Inflammatory macrophage treated with lipopolysaccharide for 1 hour (primary cell): Measurements from ENCODE around the gene CAVIN1.
"Not testable (repeated sequence)": the region's sequence is repeated elsewhere in the genome, so short reads cannot be mapped to it uniquely, and the experiment has no call there.

ENCODE experiments used
- DNase-seq, 2 donors: peaks; one replicate each; pipeline ENCODE4 v3.0.0-alpha.2; 2020 to 2022

CAVIN1 gene

GRCh38 chr17:42372142-42372541 lies 50.9 kb downstream of the CAVIN1 start:
- DNase-seq = no peak

GRCh38 chr17:42368797-42369561 lies 54.1 kb downstream of the CAVIN1 start:
- not testable (repeated sequence) for DNase-seq

GRCh38 chr17:42368310-42368709 lies 54.7 kb downstream of the CAVIN1 start:
- not testable (repeated sequence) for DNase-seq

- DNase-seq = not testable (repeated sequence)
Observed at GRCh38 chr17:42366176-42367023, 56.7 kb downstream of the CAVIN1 start.

- DNase-seq = peak in 1 of 2 donors; percentile 43
Observed at GRCh38 chr17:42365136-42365535, 57.9 kb downstream of the CAVIN1 start.

- DNase-seq = no peak
Observed at GRCh38 chr17:42363767-42364585, 59.1 kb downstream of the CAVIN1 start.

GRCh38 chr17:42363231-42363630 lies 59.8 kb downstream of the CAVIN1 start:
- no peak for DNase-seq

- DNase-seq = no peak
Observed at GRCh38 chr17:42362245-42362961, 60.7 kb downstream of the CAVIN1 start.

- DNase-seq = no peak
Observed at GRCh38 chr17:42361781-42362186, 61.3 kb downstream of the CAVIN1 start.

GRCh38 chr17:42360388-42360787 lies 62.7 kb downstream of the CAVIN1 start:
- DNase-seq = not testable (repeated sequence)

- DNase-seq = no peak
Observed at GRCh38 chr17:42359133-42359532, 63.9 kb downstream of the CAVIN1 start.

- peak in 1 of 2 donors; percentile 19 for DNase-seq
Observed at GRCh38 chr17:42358434-42358833, 64.6 kb downstream of the CAVIN1 start.

- DNase-seq = peak in 1 of 2 donors; percentile 42
Observed at GRCh38 chr17:42354956-42355843, 67.9 kb downstream of the CAVIN1 start.
